PFSK-1 (cell line): ENCODE results near the gene GARIN5A.

Source experiments
- FOXP2 ChIP-seq: optimal IDR thresholded peaks from 2 replicates; pipeline ENCODE3; 2011; ENCODE audit warnings: borderline replicate concordance, control low read depth, inconsistent platforms; ENCODE audit not compliant: insufficient read depth; ENCODE audit errors: extremely low read length, extremely low read depth
- POLR2AphosphoS5 ChIP-seq: IDR thresholded peaks from 2 replicates; pipeline ENCODE4 v1.6.1; 2012; ENCODE audit warnings: low read depth, mild to moderate bottlenecking, control low read depth, low read length, moderate library complexity
- TAF1 ChIP-seq: IDR thresholded peaks from 2 replicates; pipeline ENCODE4 v1.6.1; 2012; ENCODE audit warnings: low read length, control low read depth, borderline replicate concordance; ENCODE audit not compliant: insufficient read depth

DNA sequence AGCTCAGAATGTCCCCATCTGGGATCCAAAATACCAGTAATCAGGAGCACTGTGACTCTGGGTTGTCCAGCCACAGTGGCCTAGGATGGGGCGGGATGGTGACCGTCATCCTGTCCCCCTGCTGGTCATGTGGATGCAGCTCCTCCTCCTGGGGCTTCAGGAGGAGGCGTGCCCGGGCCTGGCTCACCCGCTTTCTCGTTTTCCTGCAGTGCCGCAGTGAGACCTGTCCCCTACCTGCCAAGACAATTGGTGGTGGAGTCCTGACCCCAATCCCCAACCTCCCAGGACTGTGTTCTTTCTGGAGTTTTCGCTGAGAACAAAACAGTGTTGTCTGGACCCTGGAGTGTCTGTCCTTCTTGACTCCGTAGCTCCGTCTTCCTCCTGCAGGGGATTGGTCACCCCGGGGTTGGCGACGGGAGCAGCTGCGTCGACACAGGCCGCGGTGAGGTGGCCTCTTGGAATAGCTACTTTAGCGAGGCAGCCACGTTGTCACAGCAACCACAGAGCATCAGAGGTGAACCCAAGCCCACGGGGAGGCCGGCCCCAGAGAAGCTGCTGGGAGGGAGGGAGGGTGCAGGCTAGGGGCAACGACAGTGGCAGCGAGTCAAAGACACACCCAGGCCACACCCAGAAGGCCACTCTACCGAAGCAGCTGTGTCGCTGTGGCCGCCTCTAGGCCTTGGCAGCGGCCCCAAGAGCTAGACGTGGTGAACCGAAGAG lies 10.5 kb downstream of the GARIN5A start:
- TF ChIP-seq FOXP2 (no peak), TAF1 (no peak), POLR2AphosphoS5 (no peak)
